Measurements from ENCODE around the gene TXNDC8.

The TXNDC8 gene

GRCh38 chr9:110276781-110277180 is 60.9 kb downstream of the TXNDC8 start:
- DNase-seq, result no peak

- no peak for DNase-seq
Measured at GRCh38 chr9:110270211-110270995, 67.3 kb downstream of the TXNDC8 start.

GRCh38 chr9:110266795-110267194 is 70.9 kb downstream of the TXNDC8 start:
- DNase-seq, result no peak

GRCh38 chr9:110261632-110262031 is 76.0 kb downstream of the TXNDC8 start:
- DNase-seq, result no peak

- no peak for DNase-seq
Measured at GRCh38 chr9:110260911-110261310, 76.8 kb downstream of the TXNDC8 start.

GRCh38 chr9:110259566-110259965 is 78.1 kb downstream of the TXNDC8 start:
- no peak for DNase-seq

GRCh38 chr9:110258690-110259091 is 79.0 kb downstream of the TXNDC8 start:
- DNase-seq, result no peak

GRCh38 chr9:110257956-110258355 is 79.7 kb downstream of the TXNDC8 start:
- no peak for DNase-seq

GRCh38 chr9:110257097-110257841 is 80.4 kb downstream of the TXNDC8 start:
- DNase-seq, result peak; percentile 56

GRCh38 chr9:110256380-110257096 is 81.1 kb downstream of the TXNDC8 start, which contains the start of gene TXN:
TSS of gene TXN (minus strand) at chr9:110256507. CDS start at chr9:110256435, 72 bp downstream.
- peak; percentile 71 for DNase-seq

GRCh38 chr9:110255463-110256379 is 81.9 kb downstream of the TXNDC8 start:
- DNase-seq, result no peak

GRCh38 chr9:110255034-110255462 is 82.6 kb downstream of the TXNDC8 start:
- peak; percentile 18 for DNase-seq

- DNase-seq, result no peak
Measured at GRCh38 chr9:110254500-110254899, 83.2 kb downstream of the TXNDC8 start.

Measured in NCI-H510A treated with DMSO at 0.1 percent for 48 hours (cell line).